Measurements from ENCODE around the gene NEURL2. TPM values are rescaled to one million over a fixed set of nuclear protein-coding genes. Genes with fewer than 3 reads are reported as not detected.

Gene NEURL2
- total RNA-seq, 6 experiments from 2014 or later, result 1.5 to 2.3 (median 1.9) TPM

DNA sequence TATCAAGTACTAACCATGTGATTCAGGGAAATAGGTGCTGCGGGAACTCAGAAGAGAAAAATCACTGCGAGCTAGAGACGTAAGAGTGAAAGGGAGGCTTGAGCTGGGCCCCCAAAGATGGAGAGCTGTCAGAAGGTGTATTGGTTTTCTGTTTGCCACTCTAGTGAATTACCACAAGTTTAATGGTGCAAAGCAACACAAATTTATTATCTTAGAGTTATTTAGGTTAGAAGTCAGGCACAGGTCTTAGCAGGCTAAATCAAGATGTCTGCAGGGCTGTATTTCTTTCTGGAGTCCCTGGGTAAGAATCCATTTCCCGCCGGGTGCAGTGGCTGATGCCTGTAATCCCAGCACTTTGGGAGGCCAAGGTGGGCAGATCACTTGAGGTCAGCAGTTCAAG is 31.1 kb downstream of the NEURL2 start:
- H3K36me3 Mint-ChIP-seq (ENCODE audit: low read depth), result peaks cover 16% of the 10 kb centered on the region
- DNase-seq, result no peak
- H3K4me3 Mint-ChIP-seq, result no peak overlapping the region
- TF ChIP-seq, protein P1, sequence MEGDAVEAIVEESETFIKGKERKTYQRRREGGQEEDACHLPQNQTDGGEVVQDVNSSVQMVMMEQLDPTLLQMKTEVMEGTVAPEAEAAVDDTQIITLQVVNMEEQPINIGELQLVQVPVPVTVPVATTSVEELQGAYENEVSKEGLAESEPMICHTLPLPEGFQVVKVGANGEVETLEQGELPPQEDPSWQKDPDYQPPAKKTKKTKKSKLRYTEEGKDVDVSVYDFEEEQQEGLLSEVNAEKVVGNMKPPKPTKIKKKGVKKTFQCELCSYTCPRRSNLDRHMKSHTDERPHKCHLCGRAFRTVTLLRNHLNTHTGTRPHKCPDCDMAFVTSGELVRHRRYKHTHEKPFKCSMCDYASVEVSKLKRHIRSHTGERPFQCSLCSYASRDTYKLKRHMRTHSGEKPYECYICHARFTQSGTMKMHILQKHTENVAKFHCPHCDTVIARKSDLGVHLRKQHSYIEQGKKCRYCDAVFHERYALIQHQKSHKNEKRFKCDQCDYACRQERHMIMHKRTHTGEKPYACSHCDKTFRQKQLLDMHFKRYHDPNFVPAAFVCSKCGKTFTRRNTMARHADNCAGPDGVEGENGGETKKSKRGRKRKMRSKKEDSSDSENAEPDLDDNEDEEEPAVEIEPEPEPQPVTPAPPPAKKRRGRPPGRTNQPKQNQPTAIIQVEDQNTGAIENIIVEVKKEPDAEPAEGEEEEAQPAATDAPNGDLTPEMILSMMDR (IDR thresholded peaks at IDR 0.05), result no peak
- H3K27me3 Mint-ChIP-seq (ENCODE audit: insufficient read depth), result peaks cover 3% of the 10 kb centered on the region; the same call in 1 of the 2 replicates
- no peaks in the 10 kb centered on the region; the same call in 1 of the 2 replicates for H3K9me3 Mint-ChIP-seq
- H3K27ac Mint-ChIP-seq, result no peak overlapping the region
- H3K4me1 Mint-ChIP-seq (ENCODE audit: low read depth), result peaks cover 42% of the 10 kb centered on the region

DNA sequence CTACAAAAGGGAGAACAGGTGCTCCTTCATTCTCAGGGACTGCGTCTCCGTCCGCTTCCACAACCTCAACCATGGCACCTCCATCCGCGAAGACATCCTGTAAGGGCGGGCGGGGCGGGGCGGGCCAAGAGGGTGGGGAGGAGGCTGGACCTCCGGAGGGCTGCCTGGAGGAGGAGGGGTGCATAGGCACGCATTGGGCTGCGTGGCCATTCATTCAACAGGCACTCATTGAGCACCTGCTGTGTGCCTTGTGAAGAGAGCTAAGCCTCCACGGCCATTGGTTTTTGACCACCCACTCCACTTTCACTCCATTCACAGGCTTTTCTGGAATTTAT is 33.2 kb downstream of the NEURL2 start:
- Mint-ChIP-seq H3K27me3 (ENCODE audit: insufficient read depth) (peaks cover 3% of the 10 kb centered on the region; the same call in 1 of the 2 replicates), H3K4me1 (ENCODE audit: low read depth) (peaks cover 42% of the 10 kb centered on the region), H3K9me3 (no peaks in the 10 kb centered on the region; the same call in 1 of the 2 replicates), H3K36me3 (ENCODE audit: low read depth) (peaks cover 20% of the 10 kb centered on the region), H3K4me3 (peak overlapping the region; percentile 94), H3K27ac (peak overlapping the region; percentile 75)
- no peak for DNase-seq
- TF ChIP-seq, protein P1 (IDR thresholded peaks at IDR 0.05), result no peak

DNA sequence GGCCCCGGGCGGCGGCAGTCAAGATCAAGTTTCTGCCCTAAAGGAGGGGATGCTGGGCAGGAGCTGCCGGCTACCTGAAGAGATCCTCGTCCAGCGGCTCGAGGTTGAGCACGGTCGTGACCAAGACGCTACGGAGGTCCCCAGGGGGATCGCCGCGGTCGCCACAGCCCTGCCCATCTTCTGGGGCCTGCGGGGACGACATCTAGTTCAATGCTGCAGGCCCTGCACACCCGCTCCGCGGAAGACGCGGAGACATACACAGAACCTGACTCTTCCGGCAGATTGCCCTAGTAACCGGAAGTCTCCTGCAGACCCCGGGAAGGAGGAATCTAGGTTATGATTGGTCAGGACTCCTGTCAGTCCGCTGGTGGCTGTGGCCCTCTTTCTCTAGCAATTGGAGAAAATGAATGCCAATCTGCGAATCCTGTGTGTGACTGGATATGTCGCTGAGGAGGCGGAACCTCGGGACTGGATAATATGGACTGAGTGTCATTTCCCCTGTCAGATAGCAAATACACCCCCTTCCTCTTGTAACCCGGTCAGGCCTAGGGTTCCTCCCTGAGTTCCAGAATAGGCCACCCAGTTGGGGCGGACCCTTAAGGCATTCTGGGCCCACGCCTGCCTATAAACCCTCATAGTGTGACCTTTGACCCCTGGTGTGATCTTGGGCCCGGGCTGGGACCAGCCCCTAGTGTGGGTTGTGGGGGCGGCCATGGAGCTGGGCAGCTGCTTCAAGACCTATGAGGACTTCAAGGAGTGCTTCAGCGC is 33.7 kb downstream of the NEURL2 start, which contains the start of the genes ACOT8 and ZSWIM3:
TSS of gene ACOT8 (minus strand) at position 279 of the 768 bp plus-strand sequence. CDS start at position 202, 77 bp downstream.
TSS of gene ZSWIM3 (plus strand) at position 501 of the 768 bp plus-strand sequence. CDS start at position 713, 212 bp downstream.
- Mint-ChIP-seq H3K4me3 (peak within 1 kb of the TSS; percentile 94), H3K9me3 (no peaks in the 10 kb centered on the region; the same call in 1 of the 2 replicates), H3K4me1 (ENCODE audit: low read depth) (peaks cover 42% of the 10 kb centered on the region), H3K27ac (peak within 1 kb of the TSS; percentile 80), H3K27me3 (ENCODE audit: insufficient read depth) (peaks cover 3% of the 10 kb centered on the region; the same call in 1 of the 2 replicates), H3K36me3 (ENCODE audit: low read depth) (peaks cover 20% of the 10 kb centered on the region)
- peak; percentile 100 for DNase-seq
- TF ChIP-seq, protein P1 (IDR thresholded peaks at IDR 0.05), result no peak

DNA sequence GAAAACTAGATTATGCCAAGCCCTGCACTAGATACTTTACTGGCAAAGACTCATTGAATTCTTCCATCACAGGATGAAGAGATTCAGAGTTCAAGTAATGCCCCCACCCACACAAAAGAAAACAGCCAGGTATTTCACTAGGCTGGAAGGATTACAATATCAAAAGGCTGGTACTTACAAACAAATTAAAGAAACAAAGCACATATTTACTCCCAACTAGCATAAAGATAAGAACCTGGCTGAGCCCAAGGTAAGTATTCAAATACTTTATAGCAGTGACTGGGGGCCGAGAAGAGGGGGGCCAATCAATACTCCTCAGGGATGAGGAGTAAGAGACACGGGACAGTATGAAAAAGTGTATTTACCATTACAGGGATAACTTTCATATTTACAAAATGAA is 37.5 kb downstream of the NEURL2 start:
- Mint-ChIP-seq H3K4me3 (no peak overlapping the region), H3K27me3 (ENCODE audit: insufficient read depth) (peaks cover 3% of the 10 kb centered on the region; the same call in 1 of the 2 replicates), H3K4me1 (ENCODE audit: low read depth) (peaks cover 20% of the 10 kb centered on the region), H3K36me3 (ENCODE audit: low read depth) (peaks cover 17% of the 10 kb centered on the region; the same call in 1 of the 2 replicates), H3K27ac (no peak overlapping the region), H3K9me3 (no peaks in the 10 kb centered on the region)
- TF ChIP-seq, protein P1 (IDR thresholded peaks at IDR 0.05), result no peak
- no peak for DNase-seq

DNA sequence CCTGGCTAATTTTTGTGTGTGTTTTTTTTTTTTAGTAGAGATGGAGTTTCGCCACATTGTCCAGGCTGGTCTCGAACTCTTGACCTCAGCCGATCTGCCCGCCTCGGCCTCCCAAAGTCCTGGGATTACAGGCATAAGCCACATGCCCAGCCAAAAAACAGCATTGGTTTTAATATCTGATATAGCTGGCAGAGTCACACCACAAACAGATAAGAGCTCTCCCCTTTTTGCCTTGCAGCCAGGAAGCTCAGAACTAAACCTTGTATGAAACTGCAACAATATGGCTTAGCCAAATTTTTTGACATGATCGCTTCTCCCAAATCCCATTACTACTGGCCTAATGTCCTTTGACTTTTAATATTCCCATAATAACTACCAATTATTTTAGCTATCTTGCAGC is 38.7 kb downstream of the NEURL2 start:
- Mint-ChIP-seq H3K9me3 (no peaks in the 10 kb centered on the region), H3K4me3 (no peak overlapping the region), H3K27me3 (ENCODE audit: insufficient read depth) (peaks cover 3% of the 10 kb centered on the region; the same call in 1 of the 2 replicates), H3K27ac (no peak overlapping the region), H3K36me3 (ENCODE audit: low read depth) (peaks cover 17% of the 10 kb centered on the region; the same call in 1 of the 2 replicates), H3K4me1 (ENCODE audit: low read depth) (peaks cover 10% of the 10 kb centered on the region; the same call in 1 of the 2 replicates)
- TF ChIP-seq, protein P1 (IDR thresholded peaks at IDR 0.05), result no peak
- DNase-seq, result no peak
